ENCODE results near the gene DLG2.

Gene DLG2

GRCh38 chr11:85541683-85542082 is 85.5 kb downstream of the DLG2 start:
- no peak for DNase-seq

- no peak for DNase-seq
Observed at GRCh38 chr11:85540635-85541205, 86.4 kb downstream of the DLG2 start.

- DNase-seq, result no peak
Observed at GRCh38 chr11:85540181-85540580, 87.0 kb downstream of the DLG2 start.

DNA sequence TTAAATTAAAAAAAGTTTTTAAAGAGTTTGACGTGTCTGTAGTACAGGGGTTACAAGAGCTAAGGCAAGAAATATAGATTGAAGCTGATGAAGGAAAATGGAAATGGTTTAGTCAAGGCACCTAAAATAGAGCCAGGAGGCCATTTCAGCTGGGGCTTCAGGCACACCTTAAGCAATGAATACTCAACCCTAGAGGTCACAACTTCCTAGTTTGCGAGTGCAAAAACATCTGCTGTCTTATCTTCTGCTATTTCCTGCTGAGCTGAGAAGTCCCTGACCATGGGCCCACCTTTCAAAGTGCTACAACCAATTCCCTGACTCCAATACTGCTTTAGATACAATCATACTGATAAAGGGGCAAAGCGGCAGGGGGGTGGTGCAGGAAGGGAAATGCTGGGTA is 87.4 kb downstream of the DLG2 start:
- no peak for DNase-seq

DNA sequence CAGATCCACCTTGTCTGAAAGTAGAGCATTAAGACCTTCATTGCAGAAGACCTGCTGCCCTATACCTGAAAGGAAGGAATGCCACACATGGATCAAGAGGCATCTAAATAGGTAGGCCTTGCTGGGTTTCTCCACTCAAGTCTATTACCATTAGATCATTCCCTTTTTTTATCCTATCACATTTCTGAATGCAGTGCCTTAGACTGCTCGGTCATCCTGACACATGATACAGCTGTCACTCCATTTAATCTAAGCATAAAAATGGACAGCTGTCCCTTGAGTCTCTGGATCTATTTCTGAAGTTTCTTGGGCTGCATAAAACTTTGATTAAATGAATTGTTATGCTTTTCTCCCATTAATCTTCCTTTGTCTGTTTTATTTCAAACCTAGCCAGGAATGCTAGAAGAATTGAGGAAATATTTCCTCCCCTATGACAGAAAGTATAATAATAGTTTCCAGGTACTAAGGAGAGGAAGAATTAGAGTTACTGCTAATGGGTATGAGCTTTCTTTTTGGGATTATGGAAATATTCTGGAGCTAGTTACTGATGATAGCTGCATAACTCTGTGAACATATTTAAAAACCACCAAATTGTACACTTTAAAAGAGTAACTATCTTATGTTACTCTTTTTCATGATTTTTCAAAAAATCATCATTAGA is 88.0 kb downstream of the DLG2 start:
- no peak for DNase-seq

GRCh38 chr11:85536438-85536837 is 90.7 kb downstream of the DLG2 start:
- no peak for DNase-seq

DNA sequence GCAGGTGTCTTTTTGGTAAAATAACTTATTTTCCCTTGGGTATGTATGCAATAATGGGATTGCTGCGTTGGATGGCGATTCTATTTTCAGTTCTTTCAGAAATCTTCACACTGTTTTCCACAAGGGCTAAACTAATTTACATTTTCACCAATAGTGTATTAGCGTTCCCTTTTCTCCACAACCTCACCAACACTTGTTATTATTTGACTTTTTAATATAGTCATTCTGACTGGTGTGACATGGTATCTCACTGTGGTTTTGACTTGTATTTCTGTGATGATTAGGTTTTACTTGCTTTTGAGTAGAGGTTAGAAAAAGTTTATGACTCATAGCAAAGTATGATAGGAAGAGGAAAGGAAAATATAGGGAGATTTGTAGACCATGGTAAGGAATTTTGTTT is 92.3 kb downstream of the DLG2 start:
- no peak for DNase-seq

- DNase-seq, result no peak
Observed at GRCh38 chr11:85531191-85531897, 95.8 kb downstream of the DLG2 start.

GRCh38 chr11:85530634-85531033 is 96.5 kb downstream of the DLG2 start:
- no peak for DNase-seq

- DNase-seq, result no peak
Observed at GRCh38 chr11:85526564-85526963, 100.6 kb downstream of the DLG2 start.

DNA sequence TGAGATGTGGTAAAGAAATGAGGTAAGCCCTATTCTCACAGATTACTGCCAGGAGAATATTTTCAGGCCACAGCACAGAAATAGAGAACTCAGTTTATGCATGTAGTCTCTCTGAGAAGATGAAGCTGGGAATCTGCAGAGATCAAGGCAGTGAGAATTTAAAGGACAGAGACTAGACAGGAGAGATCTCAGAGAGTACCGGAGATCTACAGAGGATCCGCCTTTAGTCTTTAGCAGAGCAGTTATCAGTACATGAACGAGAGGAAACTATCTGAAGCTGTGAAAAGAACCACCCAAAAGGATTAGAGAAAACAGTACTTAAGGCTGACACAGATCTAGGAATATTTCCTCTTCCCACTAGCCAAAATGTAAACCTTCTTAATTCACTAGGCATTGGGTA is 101.5 kb downstream of the DLG2 start:
- DNase-seq, result no peak

DNA sequence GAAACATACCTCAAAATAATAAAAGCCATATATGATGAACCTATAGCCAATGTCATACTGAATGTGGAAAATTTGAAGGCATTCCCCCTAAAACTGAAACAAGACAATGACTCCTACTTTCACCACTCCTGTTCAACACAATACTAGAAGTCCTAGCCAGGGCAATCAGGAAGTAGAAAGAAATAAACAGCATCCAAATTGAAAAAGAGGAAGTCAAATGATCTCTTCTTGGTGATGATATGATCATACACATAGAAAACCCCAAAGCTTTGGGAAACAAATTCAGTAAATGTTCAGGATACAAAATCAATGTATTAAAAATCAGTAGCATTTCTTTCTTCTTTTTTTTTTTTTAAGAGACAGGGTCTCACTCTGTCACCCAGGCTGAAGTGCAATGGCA is 109.9 kb downstream of the DLG2 start:
- no peak for DNase-seq

DNA sequence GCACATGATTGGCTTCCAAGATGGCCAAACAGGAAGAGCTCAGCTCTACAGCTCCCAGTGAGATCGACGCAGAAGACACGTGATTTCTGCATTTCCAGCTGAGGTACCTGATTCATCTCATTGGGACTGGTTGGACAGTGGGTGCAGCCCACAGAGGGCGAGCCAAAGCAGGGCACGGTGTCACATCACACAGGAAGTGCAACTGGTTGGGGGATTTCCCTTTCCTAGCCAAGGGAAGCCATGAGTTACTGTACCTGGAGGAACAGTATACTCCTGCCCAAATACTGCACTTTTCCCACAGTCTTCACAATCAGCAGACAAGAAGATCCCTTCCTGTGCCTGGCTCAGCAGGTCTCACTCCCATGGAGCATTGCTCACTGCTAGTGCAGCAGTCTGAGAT is 131.2 kb downstream of the DLG2 start:
- no peak for DNase-seq

DNA sequence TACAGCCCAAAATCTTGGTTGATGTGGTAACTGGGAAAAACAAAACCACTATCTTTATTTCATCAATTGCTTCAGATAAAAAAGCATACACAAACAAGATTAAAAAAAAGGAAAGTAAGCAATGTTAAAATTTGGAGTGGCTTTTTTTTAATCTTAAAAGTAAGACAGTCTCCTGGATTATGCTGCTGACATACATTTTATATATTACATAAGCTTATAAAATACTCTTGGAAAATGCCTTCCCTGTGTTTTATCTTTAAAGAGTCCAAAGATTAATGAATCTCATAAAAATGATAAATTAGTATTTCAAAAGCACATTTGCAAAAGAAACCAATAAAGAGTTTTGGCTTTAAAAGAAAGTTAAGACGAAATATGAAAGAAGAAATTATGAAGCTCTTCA is 132.7 kb downstream of the DLG2 start:
- DNase-seq, result no peak

- no peak for DNase-seq
Observed at GRCh38 chr11:85485902-85486301, 141.2 kb downstream of the DLG2 start.

- no peak for DNase-seq
Observed at GRCh38 chr11:85483861-85484260, 143.3 kb downstream of the DLG2 start.

GRCh38 chr11:85481862-85482261 is 145.3 kb downstream of the DLG2 start:
- DNase-seq, result no peak

DNA sequence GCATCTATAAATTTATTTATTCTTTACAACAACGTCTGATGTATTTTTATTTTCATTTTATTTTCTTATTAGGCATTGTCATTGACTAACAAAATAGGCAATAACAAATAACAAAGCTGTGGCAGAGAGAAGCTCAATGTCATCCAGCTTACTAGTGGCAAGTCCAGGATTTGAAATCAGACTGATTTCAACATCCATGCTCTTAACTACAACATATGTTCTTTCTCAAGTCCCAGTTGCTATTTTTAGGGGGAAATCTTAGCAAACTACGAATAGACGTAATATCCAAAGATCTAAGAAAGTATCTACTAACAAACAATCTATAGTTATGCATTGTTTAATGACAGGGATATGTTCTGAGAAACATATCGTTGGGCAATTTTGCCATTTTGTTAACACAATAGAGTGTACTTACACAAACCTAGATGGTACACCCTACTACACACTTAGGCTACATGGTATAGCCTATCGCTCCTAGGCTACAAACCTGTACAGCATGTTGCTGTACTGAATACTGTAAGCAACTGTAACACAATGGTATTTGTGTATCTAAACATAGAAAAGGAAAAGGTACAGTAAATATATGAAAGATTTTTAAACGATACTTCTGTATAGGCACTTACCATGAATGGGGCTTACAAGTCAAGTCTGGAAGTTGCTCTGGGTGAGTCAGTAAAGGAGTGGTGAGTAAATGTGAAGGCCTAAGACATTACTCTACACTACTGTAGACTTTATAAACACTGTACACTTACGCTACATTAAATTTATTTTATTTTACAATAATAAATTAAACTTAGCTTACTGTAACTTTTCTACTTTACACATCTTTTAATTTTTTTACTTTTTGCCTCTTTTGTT is 151.3 kb downstream of the DLG2 start:
- DNase-seq, result no peak

DNA sequence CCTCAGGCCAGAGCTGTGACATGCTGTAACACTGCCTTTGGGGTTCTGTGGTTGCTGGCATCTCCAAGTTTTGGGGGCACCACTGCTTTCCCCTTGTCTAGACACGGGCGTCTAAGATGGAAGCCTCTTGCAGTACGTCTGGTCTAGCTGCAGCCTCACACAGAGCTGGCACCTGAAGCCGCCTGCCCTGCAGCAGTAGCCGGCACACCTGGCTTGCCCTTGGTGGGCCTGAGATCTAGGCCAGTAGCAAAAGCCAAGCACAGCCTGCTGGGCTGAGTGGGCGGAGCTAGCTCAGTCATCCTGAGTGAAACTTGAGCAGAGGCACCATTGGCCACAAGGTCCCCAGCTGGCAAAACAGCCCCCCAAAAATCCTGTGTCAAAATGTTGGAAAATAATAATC is 154.2 kb downstream of the DLG2 start:
- no peak for DNase-seq

GRCh38 chr11:85464283-85464682 is 162.9 kb downstream of the DLG2 start:
- no peak for DNase-seq

GRCh38 chr11:85459304-85459703 is 167.8 kb downstream of the DLG2 start:
- DNase-seq, result no peak

- DNase-seq, result no peak
Observed at GRCh38 chr11:85444479-85444878, 182.7 kb downstream of the DLG2 start.

- DNase-seq, result no peak
Observed at GRCh38 chr11:85440273-85440672, 186.9 kb downstream of the DLG2 start.

DNA sequence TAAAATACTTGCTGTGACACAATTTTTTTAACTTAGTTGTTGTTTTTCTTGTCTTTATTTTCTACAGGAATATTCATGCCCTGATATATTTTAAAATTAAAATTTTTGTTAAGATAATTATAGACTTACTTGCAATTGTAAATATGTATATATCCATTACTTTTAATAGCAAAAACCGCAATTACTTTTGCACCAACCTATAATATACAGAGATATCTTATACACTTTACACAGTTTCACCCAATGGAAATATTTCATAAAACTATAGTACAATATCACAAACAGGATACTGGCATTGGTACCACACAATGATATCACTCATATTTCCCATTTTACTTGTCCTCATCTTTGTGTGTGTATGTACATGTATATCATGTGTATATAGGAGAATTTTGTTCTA is 188.8 kb downstream of the DLG2 start:
- no peak for DNase-seq

Data from CD4-positive, alpha-beta T cell treated with Interleukin-21 for 1 hour (primary cell).